Ureter (tissue), 1 donor: Measurements from ENCODE around the gene UCP2. TPM values are rescaled to one million over a fixed set of nuclear protein-coding genes. Genes with fewer than 3 reads are reported as not detected.

Experiments used
- DNase-seq: peaks from one replicate; pipeline ENCODE4 v3.0.0-alpha.2; 2020; ENCODE audit warnings: low spot score
- total RNA-seq: library from RNA; stranded (reverse); gene quantifications from one replicate; pipeline ENCODE4 v1.2.4, GENCODE V29; 2023
- donor health status: DM: yes; HTN: yes; CAD: no.

Gene UCP2
- 269 TPM for total RNA-seq

- peak; percentile 91 for DNase-seq
Observed at GRCh38 chr11:73982595-73982989, at the start of gene UCP2. TSS of gene UCP2 (minus strand) at chr11:73982843. CDS start at chr11:73978378, 4,465 bp downstream.

- no peak for DNase-seq
Observed at GRCh38 chr11:74030723-74031676, 48.4 kb upstream of the UCP2 start.

GRCh38 chr11:74025467-74026166 lies 43.0 kb upstream of the UCP2 start:
- DNase-seq = no peak

GRCh38 chr11:74024261-74025029 lies 41.8 kb upstream of the UCP2 start:
- no peak for DNase-seq

GRCh38 chr11:74023276-74023675 lies 40.6 kb upstream of the UCP2 start:
- no peak for DNase-seq

- no peak for DNase-seq
Observed at GRCh38 chr11:74022546-74022945, 39.9 kb upstream of the UCP2 start.

GRCh38 chr11:74021998-74022397 lies 39.4 kb upstream of the UCP2 start:
- no peak for DNase-seq

GRCh38 chr11:74020539-74020938 lies 37.9 kb upstream of the UCP2 start:
- no peak for DNase-seq

- no peak for DNase-seq
Observed at GRCh38 chr11:74019860-74020259, 37.2 kb upstream of the UCP2 start.

- no peak for DNase-seq
Observed at GRCh38 chr11:74019104-74019738, 36.6 kb upstream of the UCP2 start.

- DNase-seq = peak; percentile 96
Observed at GRCh38 chr11:74018331-74019005, 35.8 kb upstream of the UCP2 start.

- no peak for DNase-seq
Observed at GRCh38 chr11:74017631-74018030, 35.0 kb upstream of the UCP2 start.

- DNase-seq = no peak
Observed at GRCh38 chr11:74015919-74016684, 33.5 kb upstream of the UCP2 start.

- no peak for DNase-seq
Observed at GRCh38 chr11:74014880-74015279, 32.2 kb upstream of the UCP2 start.

GRCh38 chr11:74013141-74013540 lies 30.5 kb upstream of the UCP2 start:
- DNase-seq = no peak

GRCh38 chr11:74012074-74012809 lies 29.6 kb upstream of the UCP2 start:
- no peak for DNase-seq

GRCh38 chr11:74011360-74012073 lies 28.9 kb upstream of the UCP2 start:
- DNase-seq = no peak

GRCh38 chr11:74010306-74011300 lies 28.0 kb upstream of the UCP2 start:
- no peak for DNase-seq
